GM18499 (cell line): ENCODE measurements around the gene CHD5.
"Not testable (repeated sequence)": the region's sequence is repeated elsewhere in the genome, so short reads cannot be mapped to it uniquely, and the experiment has no call there.

Experiments
- ATAC-seq: cut with Tn5 transposase; IDR thresholded peaks from one replicate; pipeline ENCODE4 v1.9.1; 2021; ENCODE audit warnings: moderate number of reproducible peaks; ENCODE audit not compliant: insufficient read depth, unreplicated experiment

Gene CHD5

DNA sequence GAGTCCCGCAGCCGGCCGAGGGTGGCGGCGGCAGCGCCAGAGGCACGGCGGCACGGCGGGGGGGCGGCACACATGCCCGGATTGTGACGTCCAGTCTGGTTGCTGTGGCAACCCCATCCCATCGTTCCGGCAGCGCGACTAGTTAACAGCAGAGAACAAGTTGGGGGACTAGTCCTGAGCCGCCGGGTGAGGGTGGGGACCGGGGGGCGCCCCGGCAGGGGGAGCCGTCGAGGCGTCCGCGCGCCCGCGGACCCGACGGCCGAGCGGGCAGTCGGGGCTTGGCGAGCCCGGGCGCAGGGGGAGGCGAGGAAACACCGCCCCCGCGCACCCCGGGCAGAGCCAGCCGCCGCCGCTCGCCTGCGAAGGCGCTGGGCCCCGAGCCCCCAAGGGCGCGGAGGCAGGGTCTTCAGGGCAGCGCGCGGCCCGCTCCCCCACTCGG lies at the start of gene CHD5:
Gene CHD5 (minus strand): TSS at position 54 of the 439 bp plus-strand sequence. CDS start 298 bp downstream, outside the sequence.
- no peak for ATAC-seq

DNA sequence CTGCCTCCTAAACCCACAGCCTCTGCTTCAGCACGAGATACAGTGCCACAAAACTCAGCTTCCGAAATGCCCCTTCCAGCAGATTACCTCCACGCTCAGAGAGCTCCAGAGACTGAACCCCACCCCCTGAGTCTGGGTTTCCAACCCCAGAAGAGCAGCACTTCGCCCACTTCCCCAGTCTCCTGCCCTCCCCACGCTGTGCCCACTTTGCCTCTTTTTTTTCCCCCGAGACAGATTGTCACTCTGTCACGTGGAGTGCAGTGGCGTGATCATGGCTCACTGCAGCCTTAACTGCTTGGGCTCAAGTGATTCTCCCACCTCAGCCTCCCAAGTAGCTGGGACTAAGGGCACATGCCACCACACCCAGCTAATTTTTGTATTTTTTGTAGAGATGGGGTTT lies 45.5 kb upstream of the CHD5 start:
- ATAC-seq: no peak

DNA sequence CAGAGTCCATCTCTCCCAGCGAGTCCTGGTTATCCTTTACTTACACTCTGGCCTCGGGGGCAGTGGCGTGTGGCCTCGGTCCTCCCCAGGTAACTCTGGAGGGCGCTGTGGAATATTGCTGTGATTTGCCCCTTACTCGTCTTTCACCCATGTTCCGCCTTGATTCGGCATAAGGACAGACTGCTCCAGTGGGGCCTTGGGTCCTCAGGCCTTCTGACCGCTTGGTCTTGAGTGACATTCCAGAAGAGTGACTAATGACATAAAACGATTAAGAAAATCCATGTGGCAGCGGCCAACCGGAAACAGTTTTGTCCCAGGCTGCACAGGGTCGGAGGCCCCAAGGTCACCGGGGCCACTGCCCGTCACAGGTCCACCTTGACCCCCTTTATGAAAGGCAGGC lies 44.6 kb upstream of the CHD5 start:
- ATAC-seq: no peak

DNA sequence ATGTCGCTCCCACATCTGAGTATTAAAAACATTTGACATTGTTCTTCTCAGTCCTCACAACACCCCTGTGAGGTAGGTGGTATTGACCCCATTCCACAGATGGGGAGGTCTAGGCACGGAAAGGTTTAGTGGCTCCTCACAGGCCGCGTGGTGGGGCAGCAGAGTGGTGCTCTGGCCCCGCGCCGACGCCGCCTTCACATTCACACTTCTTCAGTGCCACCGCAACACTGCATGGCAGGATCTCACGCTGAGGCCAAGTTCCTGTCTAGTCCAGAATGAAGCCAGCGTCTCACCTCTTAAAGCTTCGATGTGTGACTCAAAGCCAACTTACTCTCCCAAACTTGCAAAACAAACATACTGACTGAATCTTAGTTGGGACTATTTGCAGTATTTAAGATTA lies 43.5 kb upstream of the CHD5 start:
- no peak for ATAC-seq

DNA sequence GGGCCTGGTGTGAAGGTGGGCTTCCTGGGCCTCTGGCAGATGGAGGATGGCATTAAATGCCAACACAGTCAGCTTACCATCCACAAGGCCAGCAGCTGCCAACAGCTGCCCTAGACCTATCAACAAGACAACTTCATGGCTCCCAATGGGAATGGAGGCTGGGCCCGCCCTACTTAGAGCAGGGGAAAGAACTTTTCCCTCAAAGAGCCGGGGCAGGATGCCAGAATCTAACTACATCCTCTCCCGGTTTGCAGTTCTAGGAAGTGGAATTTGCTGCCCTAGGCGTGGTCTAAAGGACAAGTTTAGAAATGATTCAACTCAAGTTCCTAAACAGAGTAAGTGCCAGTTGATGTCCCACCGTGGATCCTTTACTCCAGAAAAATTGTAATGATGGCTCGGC lies 42.5 kb upstream of the CHD5 start:
- ATAC-seq: no peak

DNA sequence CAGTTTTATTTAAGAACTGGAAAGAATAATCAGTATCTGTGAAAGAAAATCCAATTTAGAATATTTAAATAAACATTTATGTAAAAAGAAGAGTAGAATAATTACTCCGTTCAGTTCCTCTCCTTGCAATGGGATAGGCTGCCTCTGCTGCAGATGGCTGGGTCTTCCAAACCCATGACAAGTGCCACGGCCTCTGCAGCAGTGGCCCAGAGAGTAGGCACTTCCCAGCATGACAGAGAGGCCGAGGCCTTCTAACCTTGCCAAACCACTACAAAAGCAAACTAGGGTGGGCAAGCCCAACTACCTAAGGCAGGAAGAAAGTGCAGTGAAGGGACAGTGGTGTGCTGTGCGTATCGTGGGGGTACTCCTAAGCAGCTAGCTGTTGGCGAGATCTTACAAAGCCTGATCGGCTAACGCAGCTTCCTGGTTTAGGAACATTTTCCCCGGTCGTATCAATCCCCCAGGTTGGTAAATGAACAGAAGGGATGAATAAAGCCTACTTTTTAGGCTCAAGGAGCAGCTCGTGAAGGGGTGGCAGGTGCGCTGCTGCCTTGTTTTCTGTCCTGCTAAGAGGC lies 41.2 kb upstream of the CHD5 start:
- no peak for ATAC-seq

DNA sequence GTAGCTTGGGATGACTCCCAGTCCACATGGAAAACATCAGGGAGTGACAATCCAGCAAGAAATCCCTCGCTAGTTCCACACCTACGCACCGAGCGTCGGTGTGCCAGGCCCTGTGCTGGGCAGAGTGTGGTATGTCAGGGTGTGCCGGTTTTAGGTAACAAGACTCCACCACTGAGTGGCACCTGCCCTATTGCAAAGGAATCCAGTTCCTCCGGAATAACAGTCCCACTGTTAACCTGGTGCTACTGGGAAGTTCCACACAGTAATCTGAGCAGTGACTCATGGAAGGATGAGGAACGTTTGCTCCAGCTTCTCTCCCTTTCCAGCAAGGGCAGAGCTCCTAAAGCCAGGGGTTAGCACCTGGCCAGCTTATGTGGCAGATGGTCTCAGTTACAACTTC lies 40.1 kb upstream of the CHD5 start:
- no peak for ATAC-seq

DNA sequence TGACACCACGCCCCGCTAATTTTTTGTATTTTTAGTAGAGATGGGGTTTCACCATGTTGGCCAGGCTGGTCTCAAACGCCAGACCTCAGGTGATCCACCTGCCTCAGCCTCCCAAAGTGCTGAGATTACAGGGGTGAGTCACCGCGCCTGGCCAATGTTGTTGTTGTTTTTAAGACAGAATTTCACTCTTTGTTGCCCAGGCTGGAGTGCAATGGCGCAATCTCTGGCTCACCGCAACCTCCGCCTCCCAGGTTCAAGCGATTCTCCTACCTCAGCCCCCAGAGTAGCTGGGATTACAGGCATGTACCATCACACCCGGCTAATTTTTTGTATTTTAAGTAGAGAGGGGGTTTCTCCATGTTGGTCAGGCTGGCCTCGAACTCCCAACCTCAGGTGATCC lies 39.5 kb upstream of the CHD5 start:
- not testable (repeated sequence) for ATAC-seq

DNA sequence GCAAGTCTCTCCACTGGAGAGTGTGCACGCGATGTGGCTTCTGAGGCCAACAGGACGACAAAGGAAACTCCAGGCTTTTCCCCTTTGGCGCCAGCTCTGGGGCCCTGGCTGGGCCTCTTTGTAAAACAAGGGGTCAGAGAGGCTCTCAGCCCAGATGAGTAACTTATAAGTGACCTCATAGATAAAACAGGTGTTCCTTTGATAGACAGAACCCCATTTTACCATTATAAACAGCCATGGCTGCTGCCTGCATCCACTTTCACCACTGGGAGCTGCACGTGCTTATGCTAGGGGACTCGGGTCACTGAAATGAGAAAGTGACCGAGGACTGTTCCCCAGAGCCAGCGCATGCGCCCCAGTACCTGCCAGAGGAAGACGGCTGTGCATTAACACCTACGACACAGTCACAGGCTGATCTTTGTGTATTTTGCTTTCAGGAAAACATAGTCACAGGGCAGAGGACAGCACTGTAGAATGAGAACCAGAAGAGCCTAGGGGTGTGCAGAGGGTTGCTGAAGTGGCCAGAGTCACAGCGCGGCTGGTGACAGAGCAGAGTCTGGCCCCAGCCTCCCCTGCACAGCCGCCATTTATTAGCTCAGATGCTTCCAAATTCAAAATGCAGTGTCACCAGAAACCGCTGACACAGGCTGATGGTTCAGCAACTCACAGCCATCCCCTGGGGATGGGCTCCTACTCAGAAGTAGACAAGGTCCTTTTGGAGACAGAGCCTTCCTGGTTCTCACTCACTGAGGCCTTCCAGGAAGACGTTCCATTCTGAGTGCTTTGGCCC lies 38.4 kb upstream of the CHD5 start:
- no peak for ATAC-seq

DNA sequence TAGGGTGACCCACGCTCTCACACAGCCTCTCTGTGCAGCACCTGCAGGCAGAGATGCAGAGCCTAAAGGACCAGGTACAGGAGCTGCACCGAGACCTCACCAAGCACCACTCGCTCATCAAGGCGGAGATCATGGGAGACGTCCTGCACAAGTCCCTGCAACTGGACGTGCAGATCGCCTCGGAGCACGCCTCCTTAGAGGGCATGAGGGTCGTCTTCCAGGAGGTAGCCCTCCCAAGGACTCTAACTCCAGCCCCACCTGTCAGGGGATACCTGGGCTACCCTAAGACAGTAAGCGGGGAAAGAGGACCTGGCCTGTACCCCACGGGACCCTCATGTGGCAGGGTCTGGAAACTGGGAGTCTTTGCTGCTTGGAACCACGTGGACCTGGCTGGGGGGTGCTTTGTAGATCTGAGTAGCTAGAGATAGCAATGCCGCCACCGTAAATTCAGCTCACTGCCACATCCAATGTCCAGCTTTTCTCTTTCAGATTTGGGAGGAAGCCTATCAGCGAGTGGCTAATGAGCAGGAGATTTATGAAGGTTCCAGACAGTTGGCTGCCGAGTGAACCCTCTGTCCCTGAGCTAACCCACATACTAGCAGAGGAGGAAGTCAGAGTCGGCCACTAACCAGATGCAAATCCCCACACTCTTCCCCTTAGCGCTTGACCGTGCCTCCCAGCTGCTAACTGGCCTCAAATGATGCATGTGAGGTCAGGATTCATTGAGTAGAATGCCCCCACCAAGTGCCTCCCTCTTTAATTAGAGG lies 32.3 kb upstream of the CHD5 start:
- no peak for ATAC-seq

DNA sequence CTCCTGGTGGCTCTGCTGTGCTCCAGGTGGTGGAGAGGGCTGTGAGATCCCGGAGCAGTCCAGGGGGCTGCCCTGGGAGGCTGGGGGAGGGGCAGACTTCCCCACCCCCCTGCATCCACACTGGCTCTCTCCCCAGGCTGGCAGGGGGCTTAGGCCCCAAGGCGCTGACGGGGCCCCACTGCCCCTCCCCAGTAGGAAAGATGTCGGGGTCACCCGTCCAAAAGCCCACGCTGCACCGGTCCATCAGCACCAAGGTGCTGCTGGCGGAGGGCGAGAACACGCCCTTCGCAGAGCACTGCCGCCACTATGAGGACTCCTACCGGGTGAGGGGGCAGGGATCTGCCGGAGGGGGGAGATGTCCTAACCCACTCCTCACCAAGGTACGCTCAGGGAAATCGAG lies 31.6 kb upstream of the CHD5 start:
- ATAC-seq: no peak

DNA sequence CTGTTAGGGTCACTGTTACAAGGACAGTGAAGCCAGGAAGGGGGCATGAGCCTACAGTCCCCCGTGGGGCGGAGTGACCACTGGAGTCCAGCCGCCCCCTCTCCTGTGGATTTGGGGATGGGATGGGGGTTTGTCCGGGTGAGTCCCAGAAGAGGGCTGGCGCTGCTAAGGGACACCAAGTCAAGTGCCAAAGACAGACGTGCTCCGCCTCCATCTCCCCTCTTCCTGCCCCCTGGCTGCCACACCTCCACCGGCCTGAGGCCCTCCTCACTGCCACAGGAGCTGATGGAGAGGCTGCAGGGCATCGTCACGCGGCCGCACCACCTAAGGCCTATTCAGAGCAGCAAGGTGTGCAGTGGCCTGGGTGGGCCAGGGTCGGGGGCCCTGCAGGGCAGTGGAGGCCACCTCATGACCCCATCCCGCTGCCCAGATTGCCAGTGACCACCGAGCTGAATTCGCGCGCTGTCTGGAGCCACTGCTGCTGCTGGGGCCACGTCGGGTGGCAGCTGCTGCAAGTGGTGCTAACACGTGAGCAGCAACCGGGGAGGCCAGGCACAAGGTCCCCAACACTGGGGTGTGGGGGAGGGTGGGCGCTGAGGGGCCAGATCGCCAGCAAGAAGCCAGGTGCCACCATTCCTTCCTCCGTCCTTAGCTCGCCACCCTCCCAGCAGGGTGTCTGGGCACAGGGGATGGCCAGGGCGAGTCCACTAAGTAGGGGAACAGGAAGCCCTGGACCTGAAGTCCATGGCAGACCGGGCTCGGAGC lies 30.7 kb upstream of the CHD5 start:
- ATAC-seq: no peak

DNA sequence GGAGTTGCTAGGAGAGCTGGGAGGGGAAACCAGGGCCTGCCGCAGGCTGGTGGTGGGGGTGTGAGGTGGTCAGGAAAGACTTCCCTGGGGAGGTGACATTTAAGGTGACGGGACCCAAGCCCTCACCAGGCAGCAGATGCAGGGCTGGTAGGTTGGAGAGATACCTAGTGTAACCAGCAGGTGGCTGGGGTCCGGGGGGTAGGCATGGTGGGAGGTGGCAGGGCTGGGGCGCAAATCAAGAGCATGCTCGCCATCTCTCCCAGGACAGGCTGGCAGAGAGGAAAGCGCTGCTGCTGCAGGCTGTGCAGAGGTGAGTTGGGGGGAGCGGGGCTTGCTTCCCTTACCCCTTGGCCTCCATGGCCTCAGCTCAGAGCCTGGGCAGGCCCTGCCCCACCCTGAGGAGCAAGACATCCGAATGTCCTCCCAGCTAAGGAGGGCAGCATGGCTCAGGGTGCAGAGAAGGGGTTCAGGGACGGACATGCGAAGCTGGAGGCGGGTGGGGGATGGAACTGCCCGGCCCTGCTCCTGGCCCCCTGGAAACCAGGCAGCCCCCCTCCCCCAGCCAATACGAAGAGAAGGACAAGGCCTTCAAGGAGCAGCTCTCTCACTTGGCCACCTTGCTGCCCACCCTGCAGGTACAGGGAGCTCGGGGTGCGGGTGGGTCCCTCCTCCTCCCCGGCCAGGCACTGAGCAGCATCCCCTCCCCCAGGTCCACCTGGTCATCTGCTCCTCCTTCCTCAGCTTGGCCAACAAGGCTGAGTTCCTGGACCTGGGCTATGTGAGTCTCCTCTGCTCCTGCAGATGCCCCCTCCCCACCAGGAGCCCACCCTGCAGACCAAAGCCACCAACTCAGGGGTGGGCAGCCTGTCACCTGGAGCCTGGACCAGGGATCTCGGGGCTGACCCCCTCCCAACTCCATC lies 29.8 kb upstream of the CHD5 start:
- no peak for ATAC-seq

DNA sequence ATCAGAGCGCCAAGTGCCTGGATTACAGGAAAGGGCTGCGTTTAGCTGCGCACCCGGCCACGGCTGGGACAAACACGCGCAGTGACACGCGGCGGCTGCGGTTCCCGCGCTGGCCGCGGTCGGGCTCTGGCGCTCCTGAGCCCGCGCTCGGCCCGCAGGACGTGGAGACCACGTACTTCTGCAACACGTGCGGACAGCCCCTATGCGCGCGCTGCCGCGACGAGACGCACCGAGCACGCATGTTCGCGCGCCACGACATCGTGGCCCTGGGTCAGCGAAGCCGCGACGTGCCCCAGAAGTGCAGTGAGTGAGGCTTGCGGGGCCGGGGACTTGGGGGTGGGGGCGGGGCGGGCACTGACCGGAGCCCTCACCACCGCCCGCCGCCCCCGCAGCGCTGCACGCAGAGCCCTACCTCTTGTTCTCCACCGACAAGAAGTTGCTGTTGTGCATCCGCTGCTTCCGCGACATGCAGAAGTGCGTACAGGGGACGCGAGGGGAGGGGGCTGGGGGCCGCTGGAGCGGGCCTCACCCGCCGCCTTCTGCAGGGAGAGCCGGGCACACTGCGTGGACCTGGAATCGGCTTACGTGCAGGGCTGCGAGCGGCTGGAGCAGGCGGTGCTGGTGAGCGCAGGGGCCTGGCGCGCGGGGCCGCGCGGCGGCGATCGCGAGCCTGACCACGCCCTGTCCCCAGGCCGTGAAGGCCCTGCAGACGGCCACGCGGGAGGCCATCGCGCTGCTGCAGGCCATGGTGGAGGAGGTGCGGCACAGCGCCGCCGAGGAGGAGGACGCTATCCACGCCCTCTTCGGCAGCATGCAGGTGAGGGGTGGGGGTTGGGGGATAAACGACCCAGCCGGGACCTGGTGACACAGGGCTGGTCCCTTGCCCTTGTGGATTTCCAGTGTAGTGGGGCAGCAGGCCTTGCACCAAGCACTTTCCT lies 28.9 kb upstream of the CHD5 start:
- ATAC-seq: no peak

DNA sequence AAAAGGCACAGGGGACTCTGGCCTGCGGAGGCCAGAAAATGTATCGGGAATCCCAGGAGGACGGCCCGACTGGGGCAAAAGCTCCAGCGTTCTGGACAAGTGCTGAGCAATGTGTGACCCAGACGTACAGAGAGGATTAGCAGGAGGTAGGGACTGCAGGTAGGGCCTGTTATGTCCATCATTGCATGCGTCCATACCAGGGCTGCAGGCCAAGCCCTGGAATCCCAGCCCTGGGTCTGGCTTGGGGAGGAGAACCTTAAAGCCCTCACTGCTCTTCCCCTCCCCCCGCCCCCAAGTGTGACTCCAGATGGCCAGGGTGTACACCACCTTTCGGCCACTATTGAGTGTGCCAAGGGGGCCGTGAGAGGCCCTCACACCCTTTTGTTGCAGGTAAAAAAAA lies 27.8 kb upstream of the CHD5 start:
- ATAC-seq: no peak

DNA sequence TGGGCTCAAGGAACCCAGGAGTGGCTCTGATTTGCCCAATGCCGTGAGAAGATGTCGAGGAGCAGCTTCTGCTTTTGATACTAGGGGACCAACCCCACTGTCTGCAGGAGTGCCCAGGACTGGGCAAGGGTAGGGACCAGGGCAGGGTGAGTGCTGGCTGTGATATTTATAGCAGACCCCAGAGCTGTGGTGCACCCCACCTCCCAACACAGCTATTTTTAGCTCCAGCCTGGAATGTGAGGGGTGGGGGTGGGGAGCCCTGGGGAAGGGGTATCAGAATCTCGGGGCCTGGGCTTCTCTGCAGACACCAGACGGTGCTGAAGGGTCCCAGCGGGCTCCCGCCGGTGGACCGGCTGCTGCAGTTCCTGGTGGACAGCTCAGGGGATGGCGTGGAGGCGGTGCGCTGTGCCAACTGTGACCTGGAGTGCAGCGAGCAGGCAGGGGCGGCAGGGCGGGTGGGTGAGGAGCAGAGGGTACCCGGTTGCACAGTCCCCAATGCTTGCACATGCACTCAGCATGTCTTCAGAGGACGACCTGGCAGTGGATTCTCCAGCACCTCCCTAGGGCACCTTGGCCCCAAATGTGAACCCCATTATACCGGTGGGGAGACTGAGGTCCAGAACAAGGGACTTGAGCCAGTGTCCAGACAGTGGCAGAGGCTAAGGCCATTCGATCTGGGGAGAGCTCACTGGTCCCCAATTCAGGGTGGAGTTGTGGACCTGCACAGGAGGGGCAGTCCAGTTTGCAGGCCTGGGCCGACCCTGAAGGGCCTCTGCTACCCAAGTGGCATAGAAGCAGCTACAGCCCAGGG lies 27.2 kb upstream of the CHD5 start:
- ATAC-seq: no peak

DNA sequence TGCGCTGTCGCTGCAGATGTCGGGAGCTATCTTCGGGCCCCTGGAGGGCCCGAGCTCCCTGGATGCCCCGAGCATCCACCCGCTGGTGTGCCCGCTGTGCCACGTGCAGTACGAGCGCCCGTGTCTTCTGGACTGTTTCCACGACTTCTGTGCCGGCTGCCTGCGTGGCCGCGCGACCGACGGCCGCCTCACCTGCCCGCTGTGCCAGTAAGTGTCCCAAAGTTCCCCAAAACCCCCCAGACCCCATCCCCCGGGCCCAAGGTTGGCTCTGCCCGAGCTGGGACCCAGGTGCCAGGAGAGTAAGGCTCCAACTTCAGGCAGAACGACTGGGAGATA lies 26.4 kb upstream of the CHD5 start:
- ATAC-seq: no peak
